ENCODE measurements around the gene SLC2A4RG.

The SLC2A4RG gene

DNA sequence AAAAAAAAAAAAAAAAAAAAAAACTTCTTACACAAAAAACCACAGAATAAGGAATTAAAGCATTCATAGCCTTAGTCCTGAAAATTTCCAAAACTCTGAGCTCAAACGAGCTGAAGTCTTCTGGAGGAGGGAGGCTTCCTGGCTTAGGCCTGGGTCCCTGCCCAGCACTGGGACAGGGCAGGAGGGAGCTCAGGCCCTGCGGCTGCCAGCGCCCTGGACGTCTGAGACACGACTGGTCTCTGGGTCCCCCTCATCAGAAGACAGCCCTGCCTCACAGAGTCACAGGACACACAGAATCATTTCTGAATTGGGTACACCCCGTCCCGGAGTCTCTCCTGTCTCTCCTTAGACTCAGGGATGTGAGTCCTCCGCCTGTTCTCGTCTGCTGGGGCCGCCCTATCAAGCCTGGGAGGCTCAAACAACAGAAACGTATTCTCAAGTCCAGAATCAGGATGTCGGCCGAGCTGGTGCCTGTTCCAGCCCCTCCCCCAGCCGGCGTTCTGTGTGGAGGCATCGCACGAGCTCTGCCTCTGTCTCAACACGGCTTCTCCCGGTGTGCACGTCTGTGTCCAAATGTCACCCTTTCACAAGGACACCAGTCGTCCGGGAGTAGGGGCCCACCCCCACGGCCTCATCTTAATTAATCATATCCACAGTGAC lies 52.1 kb downstream of the SLC2A4RG start:
- Histone ChIP-seq H3K4me3 (ENCODE audit: low read depth, low read length) (no peak overlapping the region), H3K9me3 (no peaks in the 10 kb centered on the region), H3K4me1 (no peaks in the 10 kb centered on the region), H3K36me3 (no peaks in the 10 kb centered on the region), H3K27me3 (no peaks in the 10 kb centered on the region; the same call in 1 of the 2 replicates)
- no peak for DNase-seq
- TF ChIP-seq, protein P1, sequence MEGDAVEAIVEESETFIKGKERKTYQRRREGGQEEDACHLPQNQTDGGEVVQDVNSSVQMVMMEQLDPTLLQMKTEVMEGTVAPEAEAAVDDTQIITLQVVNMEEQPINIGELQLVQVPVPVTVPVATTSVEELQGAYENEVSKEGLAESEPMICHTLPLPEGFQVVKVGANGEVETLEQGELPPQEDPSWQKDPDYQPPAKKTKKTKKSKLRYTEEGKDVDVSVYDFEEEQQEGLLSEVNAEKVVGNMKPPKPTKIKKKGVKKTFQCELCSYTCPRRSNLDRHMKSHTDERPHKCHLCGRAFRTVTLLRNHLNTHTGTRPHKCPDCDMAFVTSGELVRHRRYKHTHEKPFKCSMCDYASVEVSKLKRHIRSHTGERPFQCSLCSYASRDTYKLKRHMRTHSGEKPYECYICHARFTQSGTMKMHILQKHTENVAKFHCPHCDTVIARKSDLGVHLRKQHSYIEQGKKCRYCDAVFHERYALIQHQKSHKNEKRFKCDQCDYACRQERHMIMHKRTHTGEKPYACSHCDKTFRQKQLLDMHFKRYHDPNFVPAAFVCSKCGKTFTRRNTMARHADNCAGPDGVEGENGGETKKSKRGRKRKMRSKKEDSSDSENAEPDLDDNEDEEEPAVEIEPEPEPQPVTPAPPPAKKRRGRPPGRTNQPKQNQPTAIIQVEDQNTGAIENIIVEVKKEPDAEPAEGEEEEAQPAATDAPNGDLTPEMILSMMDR (IDR thresholded peaks at IDR 0.05; ENCODE audit: low read depth, low read length): no peak

DNA sequence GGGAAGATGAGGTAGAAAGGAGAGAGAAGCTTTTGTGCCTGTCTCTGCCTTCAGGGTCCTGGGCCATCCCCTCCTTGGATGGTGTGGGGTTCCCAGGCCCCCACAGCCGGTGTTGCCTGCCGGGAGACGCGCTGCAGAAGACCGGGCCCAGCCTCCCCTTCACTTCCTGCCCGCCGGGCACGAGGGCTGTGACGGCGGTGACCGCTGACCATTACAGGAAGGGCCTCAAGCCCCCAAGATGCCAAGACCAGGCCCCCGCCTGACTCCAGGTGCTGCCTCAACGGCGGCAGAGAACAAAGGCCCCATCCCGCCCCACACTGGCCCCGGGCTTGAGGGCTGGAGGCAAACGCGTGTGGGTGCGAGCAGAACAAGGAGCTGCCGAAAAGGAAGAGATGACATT lies 53.3 kb downstream of the SLC2A4RG start:
- no peaks in the 10 kb centered on the region for H3K9me3 ChIP-seq
- H3K4me3 ChIP-seq (ENCODE audit: low read depth, low read length): no peak overlapping the region
- TF ChIP-seq, protein P1 (IDR thresholded peaks at IDR 0.05; ENCODE audit: low read depth, low read length): no peak
- no peaks in the 10 kb centered on the region; the same call in 1 of the 2 replicates for H3K27me3 ChIP-seq
- no peaks in the 10 kb centered on the region for H3K36me3 ChIP-seq
- no peaks in the 10 kb centered on the region for H3K4me1 ChIP-seq
- DNase-seq: no peak

All from BE2C (cell line).